ENCODE measurements around the gene METTL25. TPM values are rescaled to one million over a fixed set of nuclear protein-coding genes. Genes with fewer than 3 reads are reported as not detected.

Gene METTL25
- total and polyA plus RNA-seq, 2 experiments from 2014 or later, result 7.6 to 14.3 TPM

DNA sequence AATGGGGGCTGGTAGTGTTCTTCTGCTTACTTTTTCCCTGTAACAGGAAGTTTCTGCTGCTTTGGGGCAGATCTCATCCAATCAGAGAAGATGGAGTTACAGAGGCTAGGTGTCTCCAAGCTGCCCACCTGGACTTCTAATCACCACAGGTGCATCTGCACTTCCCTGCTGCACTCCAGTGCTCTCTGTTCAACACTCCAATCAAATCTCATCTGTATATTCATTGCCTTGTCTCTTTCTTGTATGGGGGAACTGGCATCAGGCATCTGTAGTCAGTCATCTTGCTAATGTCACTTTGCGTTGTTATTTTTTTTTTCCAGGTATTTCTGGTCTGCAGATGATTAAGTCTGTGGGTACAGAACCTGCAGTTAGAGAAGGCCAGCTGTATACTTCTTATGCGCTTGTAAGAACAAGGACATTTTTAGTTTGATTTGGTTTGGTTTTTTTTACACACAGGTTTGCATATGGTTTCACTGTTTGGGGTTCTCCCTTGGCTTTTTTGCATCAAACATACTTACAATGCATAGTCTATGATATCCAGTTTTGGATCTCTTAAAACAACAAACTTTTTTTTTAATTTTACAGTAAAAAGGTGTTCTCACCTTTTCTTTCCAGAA is 116.0 kb downstream of the METTL25 start (continued):
- TF ChIP-seq, protein P1, sequence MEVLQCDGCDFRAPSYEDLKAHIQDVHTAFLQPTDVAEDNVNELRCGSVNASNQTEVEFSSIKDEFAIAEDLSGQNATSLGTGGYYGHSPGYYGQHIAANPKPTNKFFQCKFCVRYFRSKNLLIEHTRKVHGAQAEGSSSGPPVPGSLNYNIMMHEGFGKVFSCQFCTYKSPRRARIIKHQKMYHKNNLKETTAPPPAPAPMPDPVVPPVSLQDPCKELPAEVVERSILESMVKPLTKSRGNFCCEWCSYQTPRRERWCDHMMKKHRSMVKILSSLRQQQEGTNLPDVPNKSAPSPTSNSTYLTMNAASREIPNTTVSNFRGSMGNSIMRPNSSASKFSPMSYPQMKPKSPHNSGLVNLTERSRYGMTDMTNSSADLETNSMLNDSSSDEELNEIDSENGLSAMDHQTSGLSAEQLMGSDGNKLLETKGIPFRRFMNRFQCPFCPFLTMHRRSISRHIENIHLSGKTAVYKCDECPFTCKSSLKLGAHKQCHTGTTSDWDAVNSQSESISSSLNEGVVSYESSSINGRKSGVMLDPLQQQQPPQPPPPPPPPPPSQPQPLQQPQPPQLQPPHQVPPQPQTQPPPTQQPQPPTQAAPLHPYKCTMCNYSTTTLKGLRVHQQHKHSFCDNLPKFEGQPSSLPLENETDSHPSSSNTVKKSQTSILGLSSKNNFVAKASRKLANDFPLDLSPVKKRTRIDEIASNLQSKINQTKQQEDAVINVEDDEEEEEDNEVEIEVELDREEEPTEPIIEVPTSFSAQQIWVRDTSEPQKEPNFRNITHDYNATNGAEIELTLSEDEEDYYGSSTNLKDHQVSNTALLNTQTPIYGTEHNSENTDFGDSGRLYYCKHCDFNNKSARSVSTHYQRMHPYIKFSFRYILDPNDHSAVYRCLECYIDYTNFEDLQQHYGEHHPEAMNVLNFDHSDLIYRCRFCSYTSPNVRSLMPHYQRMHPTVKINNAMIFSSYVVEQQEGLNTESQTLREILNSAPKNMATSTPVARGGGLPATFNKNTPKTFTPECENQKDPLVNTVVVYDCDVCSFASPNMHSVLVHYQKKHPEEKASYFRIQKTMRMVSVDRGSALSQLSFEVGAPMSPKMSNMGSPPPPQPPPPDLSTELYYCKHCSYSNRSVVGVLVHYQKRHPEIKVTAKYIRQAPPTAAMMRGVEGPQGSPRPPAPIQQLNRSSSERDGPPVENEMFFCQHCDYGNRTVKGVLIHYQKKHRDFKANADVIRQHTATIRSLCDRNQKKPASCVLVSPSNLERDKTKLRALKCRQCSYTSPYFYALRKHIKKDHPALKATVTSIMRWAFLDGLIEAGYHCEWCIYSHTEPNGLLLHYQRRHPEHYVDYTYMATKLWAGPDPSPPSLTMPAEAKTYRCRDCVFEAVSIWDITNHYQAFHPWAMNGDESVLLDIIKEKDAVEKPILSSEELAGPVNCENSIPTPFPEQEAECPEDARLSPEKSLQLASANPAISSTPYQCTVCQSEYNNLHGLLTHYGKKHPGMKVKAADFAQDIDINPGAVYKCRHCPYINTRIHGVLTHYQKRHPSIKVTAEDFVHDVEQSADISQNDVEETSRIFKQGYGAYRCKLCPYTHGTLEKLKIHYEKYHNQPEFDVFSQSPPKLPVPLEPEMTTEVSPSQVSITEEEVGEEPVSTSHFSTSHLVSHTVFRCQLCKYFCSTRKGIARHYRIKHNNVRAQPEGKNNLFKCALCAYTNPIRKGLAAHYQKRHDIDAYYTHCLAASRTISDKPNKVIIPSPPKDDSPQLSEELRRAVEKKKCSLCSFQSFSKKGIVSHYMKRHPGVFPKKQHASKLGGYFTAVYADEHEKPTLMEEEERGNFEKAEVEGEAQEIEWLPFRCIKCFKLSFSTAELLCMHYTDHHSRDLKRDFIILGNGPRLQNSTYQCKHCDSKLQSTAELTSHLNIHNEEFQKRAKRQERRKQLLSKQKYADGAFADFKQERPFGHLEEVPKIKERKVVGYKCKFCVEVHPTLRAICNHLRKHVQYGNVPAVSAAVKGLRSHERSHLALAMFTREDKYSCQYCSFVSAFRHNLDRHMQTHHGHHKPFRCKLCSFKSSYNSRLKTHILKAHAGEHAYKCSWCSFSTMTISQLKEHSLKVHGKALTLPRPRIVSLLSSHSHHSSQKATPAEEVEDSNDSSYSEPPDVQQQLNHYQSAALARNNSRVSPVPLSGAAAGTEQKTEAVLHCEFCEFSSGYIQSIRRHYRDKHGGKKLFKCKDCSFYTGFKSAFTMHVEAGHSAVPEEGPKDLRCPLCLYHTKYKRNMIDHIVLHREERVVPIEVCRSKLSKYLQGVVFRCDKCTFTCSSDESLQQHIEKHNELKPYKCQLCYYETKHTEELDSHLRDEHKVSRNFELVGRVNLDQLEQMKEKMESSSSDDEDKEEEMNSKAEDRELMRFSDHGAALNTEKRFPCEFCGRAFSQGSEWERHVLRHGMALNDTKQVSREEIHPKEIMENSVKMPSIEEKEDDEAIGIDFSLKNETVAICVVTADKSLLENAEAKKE (CRISPR knock-in tag; IDR thresholded peaks at IDR 0.05), result no peak
- TF ChIP-seq, protein P2, sequence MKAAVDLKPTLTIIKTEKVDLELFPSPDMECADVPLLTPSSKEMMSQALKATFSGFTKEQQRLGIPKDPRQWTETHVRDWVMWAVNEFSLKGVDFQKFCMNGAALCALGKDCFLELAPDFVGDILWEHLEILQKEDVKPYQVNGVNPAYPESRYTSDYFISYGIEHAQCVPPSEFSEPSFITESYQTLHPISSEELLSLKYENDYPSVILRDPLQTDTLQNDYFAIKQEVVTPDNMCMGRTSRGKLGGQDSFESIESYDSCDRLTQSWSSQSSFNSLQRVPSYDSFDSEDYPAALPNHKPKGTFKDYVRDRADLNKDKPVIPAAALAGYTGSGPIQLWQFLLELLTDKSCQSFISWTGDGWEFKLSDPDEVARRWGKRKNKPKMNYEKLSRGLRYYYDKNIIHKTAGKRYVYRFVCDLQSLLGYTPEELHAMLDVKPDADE (IDR thresholded peaks at IDR 0.05), result no peak
- no peak for TF ChIP-seq STAT1 (IDR thresholded peaks at IDR 0.05; ENCODE audit: unreplicated experiment)
- TF ChIP-seq NANOG (IDR thresholded peaks at IDR 0.05; ENCODE audit: borderline replicate concordance), result no peak

DNA sequence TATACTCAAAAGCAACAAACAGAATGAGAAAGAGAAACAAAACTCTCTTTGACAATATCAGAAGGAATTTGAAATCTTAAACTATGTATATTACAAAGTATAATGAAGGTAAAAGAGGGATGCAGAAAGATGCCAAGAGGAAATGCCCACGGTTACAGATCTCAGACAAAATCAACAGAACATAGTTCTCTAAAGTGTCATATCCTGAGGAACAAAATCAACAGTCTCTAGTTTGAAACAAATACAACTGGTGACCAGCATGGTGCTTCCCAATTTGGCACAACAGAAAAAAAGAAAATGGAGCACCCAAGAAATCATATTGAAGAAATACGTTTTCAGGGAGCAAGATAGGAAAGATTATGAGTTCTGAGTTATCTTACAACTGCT is 116.5 kb downstream of the METTL25 start:
- Histone ChIP-seq H3K9me2 (ENCODE audit: insufficient read depth) (no peaks in the 10 kb centered on the region), H3K4me3 (no peak overlapping the region), H3K79me2 (replicated peaks; ENCODE audit: insufficient read depth) (no peaks in the 10 kb centered on the region), H3K4me1 (ENCODE audit: insufficient read depth) (peaks cover 13% of the 10 kb centered on the region), H3K27ac (ENCODE audit: low read depth) (no peak overlapping the region), H3F3A (replicated peaks; ENCODE audit: low read depth) (no peaks in the 10 kb centered on the region), H3K27me3 (ENCODE audit: insufficient read depth) (no peaks in the 10 kb centered on the region), H4K20me1 (replicated peaks; ENCODE audit: insufficient read depth) (no peaks in the 10 kb centered on the region), H3K36me3 (ENCODE audit: insufficient read depth) (no peaks in the 10 kb centered on the region), H2AFZ (no peak overlapping the region), H3K4me2 (no peak overlapping the region)
- no peaks in the 10 kb centered on the region for H3K27me3 Mint-ChIP-seq (ENCODE audit: insufficient read depth, low read depth, poor library complexity)
- H3K4me1 Mint-ChIP-seq, result peaks cover 6% of the 10 kb centered on the region; the same call in 2 of the 3 replicates
- no peaks in the 10 kb centered on the region for H3K9me3 Mint-ChIP-seq
- H3K27ac Mint-ChIP-seq, result no peak overlapping the region
- no peak overlapping the region for H3K4me3 Mint-ChIP-seq
- no peaks in the 10 kb centered on the region for H3K36me3 Mint-ChIP-seq (ENCODE audit: low read depth)
- DNase-seq (ENCODE audit: low spot score) (no peak), ATAC-seq (no peak)
- no peak for TF ChIP-seq EZH2phosphoT487 (IDR thresholded peaks at IDR 0.05; ENCODE audit: unreplicated experiment)
- TF ChIP-seq NANOG (IDR thresholded peaks at IDR 0.05; ENCODE audit: borderline replicate concordance), result no peak
- TF ChIP-seq STAT1 (IDR thresholded peaks at IDR 0.05; ENCODE audit: unreplicated experiment), result no peak
- TF ChIP-seq JUNB (IDR thresholded peaks at IDR 0.05; ENCODE audit: unreplicated experiment), result no peak
- TF ChIP-seq EZH2 (IDR thresholded peaks at IDR 0.05; ENCODE audit: low read depth, unreplicated experiment), result no peak
- TF ChIP-seq, protein P1 (CRISPR knock-in tag; IDR thresholded peaks at IDR 0.05), result no peak
- TF ChIP-seq CREB1 (CRISPR knock-in tag; IDR thresholded peaks at IDR 0.05; ENCODE audit: low read depth), result no peak
